Nephron (organoid): ENCODE data around the gene SMAD2.

Experiments used
- H3K27ac Mint-ChIP-seq, 3 experiments: 2 replicates each; pipeline ENCODE4 v1.8.0; 2020; ENCODE audit warnings: mixed read lengths in 3 of 3, mild to moderate bottlenecking in 2 of 3, moderate library complexity in 1 of 3
- H3K27me3 Mint-ChIP-seq: 2 replicates; pipeline ENCODE4 v1.8.0; 2021; ENCODE audit warnings: low read depth, mild to moderate bottlenecking, moderate library complexity, mixed read lengths
- H3K36me3 Mint-ChIP-seq: 2 replicates; pipeline ENCODE4 v1.8.0; 2020; ENCODE audit warnings: low read depth, mixed read lengths
- H3K4me1 Mint-ChIP-seq: 2 replicates; pipeline ENCODE4 v1.8.0; 2020; ENCODE audit warnings: mixed read lengths
- H3K4me3 Mint-ChIP-seq, 3 experiments: 2 replicates each; pipeline ENCODE4 v1.8.0; 2020; ENCODE audit warnings: mild to moderate bottlenecking in 3 of 3, mixed read lengths in 3 of 3, moderate library complexity in 2 of 3
- H3K9me3 Mint-ChIP-seq: 2 replicates; pipeline ENCODE4 v1.8.0; 2020; ENCODE audit warnings: mixed read lengths
- TF ChIP-seq, protein P1 (sequence below), 3 experiments: fragments of 200-600 bp; sonication (generic); IDR thresholded peaks; one replicate each; pipeline ENCODE4 v1.5.0; 2021; ENCODE audit warnings: antibody characterized with exemption in 3 of 3; ENCODE audit not compliant: unreplicated experiment in 3 of 3

The SMAD2 gene

DNA sequence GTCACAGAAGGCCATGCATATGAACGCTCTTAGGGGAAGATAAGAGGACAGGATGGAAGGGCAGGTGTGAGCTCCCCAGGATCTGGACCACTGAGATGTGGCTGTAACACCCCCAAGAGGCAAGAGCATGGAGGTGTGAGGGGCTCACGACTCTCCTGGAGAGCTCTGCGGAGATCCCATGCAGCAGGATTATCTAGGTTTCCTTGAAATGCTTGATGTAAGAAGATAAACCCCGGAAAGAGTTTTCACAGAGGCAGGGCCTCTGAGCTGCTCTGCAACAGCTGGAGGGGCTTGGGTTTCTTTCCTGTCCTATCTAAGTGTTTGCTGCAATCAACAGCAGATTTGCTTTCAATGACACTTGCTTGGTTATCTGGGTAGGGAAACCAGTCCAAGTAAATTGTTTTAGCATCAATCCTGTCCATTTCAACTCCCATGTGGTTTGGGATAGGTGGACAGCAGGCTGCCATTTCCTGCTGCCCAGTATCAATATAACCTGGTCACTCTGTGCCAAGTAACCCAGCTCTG is 138.9 kb downstream of the SMAD2 start:
- Mint-ChIP-seq H3K9me3 (peaks cover 14% of the 10 kb centered on the region), H3K36me3 (no peaks in the 10 kb centered on the region), H3K27me3 (no peaks in the 10 kb centered on the region), H3K4me1 (peaks cover 10% of the 10 kb centered on the region), H3K4me3 (no peak overlapping the region), H3K27ac (no peak overlapping the region)
- TF ChIP-seq, protein P1, sequence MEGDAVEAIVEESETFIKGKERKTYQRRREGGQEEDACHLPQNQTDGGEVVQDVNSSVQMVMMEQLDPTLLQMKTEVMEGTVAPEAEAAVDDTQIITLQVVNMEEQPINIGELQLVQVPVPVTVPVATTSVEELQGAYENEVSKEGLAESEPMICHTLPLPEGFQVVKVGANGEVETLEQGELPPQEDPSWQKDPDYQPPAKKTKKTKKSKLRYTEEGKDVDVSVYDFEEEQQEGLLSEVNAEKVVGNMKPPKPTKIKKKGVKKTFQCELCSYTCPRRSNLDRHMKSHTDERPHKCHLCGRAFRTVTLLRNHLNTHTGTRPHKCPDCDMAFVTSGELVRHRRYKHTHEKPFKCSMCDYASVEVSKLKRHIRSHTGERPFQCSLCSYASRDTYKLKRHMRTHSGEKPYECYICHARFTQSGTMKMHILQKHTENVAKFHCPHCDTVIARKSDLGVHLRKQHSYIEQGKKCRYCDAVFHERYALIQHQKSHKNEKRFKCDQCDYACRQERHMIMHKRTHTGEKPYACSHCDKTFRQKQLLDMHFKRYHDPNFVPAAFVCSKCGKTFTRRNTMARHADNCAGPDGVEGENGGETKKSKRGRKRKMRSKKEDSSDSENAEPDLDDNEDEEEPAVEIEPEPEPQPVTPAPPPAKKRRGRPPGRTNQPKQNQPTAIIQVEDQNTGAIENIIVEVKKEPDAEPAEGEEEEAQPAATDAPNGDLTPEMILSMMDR (IDR thresholded peaks at IDR 0.05; ENCODE audit: unreplicated experiment in 3 of 3) = no peak

DNA sequence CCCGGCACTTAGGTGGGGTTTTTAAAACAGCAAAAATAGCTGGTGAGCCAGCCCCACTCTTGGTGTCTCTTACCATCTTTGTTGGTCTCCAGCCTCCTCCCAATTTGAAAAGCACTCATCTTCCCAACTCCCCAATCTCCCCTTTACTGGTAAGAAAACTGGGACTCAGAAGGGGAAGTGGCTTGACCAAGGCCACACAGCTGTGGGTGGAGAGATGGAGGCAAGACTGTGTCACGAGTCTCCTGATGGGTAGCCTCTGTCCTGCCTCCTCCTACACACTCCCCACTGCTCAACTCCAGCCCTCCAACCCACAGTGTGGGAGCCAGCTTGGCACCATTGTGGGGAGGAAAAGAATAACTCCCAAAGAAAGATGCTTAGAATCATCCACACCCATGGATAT is 140.4 kb downstream of the SMAD2 start:
- Mint-ChIP-seq H3K4me3 (no peak overlapping the region), H3K36me3 (no peaks in the 10 kb centered on the region), H3K9me3 (peaks cover 18% of the 10 kb centered on the region), H3K27me3 (no peaks in the 10 kb centered on the region), H3K27ac (no peak overlapping the region), H3K4me1 (peaks cover 4% of the 10 kb centered on the region)
- TF ChIP-seq, protein P1 (IDR thresholded peaks at IDR 0.05; ENCODE audit: unreplicated experiment in 3 of 3) = no peak

DNA sequence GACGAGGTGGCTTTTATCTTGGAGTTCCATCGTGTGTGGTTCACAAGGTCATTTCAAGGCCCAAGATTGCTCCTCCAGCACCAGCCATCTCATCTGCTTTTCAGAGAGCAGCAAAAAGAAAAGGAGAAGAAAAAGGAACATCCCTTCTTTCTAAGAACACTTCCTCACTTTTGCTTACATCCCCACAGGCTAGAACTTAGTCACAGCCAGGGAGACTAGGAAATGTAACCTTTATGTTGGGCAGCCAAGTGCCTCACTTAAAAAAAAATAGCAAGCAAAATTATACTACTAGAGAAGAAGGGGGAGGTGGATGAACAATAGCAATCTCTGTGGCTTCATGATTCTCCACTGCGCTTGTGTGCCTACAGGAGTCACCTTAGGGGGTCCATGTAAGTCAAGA is 141.8 kb downstream of the SMAD2 start:
- Mint-ChIP-seq H3K27me3 (no peaks in the 10 kb centered on the region), H3K4me3 (no peak overlapping the region), H3K36me3 (peaks cover 7% of the 10 kb centered on the region), H3K27ac (no peak overlapping the region), H3K4me1 (no peaks in the 10 kb centered on the region), H3K9me3 (peaks cover 26% of the 10 kb centered on the region)
- TF ChIP-seq, protein P1 (IDR thresholded peaks at IDR 0.05; ENCODE audit: unreplicated experiment in 3 of 3) = no peak

DNA sequence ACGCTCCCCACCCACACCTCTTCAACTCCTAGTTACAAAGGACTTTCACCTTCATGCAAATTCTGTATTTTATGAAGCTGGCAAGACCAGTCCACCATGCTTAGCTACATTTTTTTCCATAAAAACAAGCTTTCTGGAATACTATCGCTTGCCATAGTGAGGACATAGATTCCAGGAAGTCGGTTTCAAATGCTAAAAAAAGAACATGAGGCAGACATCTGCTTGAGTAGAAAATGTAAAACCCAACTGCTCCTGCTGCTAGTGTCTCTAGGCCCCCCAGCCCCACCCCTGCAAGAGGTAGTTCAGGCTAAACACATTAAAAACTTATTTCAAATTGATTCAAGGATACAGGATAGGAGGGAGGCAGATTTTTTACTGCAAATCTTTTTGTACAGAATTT is 148.9 kb downstream of the SMAD2 start:
- H3K27me3 Mint-ChIP-seq = no peaks in the 10 kb centered on the region
- no peak overlapping the region for H3K27ac Mint-ChIP-seq
- peaks cover 20% of the 10 kb centered on the region for H3K9me3 Mint-ChIP-seq
- TF ChIP-seq, protein P1 (IDR thresholded peaks at IDR 0.05; ENCODE audit: unreplicated experiment in 3 of 3) = no peak
- no peaks in the 10 kb centered on the region for H3K4me1 Mint-ChIP-seq
- H3K36me3 Mint-ChIP-seq = peaks cover 7% of the 10 kb centered on the region
- H3K4me3 Mint-ChIP-seq = no peak overlapping the region

DNA sequence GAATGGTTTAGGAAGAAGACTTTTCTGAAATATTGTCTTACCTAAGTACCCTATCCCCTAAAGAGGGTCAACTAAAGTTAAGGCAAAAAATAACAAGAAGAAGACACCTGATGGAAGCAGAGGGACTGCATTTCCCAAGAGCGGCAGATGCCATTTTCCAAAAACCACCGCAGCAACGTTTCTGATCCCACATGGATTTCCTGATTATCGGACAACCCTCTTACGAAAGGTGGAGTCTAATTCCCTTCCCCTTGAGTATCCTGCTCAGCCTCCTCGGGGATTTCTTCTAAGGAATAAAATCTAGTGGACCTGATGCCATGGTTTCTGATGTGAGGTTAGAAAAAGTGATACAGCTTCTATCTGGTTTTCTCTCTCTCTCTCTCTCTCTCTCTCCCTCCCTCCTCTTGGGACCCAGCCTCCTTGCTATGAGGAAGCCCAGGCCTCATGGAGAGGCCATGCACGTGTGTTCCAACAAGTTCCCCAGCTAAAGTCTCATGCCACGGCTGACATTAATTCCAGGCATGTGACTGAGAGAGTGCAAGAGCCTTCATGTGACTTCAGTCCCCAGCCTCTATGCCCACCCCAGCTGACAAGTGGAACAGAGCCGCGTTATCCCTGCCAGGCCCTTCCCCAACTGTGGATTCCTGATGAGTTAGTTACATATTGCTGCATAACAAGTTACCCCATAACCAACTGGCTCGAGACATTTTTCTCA is 150.3 kb downstream of the SMAD2 start:
- peaks cover 17% of the 10 kb centered on the region for H3K9me3 Mint-ChIP-seq
- no peak overlapping the region for H3K4me3 Mint-ChIP-seq
- H3K4me1 Mint-ChIP-seq = no peaks in the 10 kb centered on the region
- H3K27me3 Mint-ChIP-seq = no peaks in the 10 kb centered on the region
- H3K36me3 Mint-ChIP-seq = peaks cover 7% of the 10 kb centered on the region
- H3K27ac Mint-ChIP-seq = no peak overlapping the region
- TF ChIP-seq, protein P1 (IDR thresholded peaks at IDR 0.05; ENCODE audit: unreplicated experiment in 3 of 3) = no peak

DNA sequence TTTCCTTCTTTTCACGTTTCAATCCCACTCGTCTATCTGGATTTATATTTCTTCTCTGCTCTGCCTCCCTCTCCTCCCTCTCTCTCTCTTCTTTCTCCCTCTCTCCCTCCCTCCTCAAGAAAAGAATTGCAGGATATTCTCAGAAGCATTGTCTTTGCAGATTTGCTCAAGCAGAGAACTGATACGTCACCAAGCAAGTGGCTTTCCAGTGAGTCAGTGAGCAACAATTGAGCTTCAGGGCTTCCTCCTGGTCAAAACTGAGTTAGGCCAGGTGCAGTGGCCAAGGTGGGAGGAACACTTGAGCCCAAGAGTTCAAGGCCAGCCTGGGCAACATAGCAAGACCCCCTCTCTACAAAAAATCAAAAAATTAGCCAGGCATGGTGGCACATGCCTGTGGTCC is 151.1 kb downstream of the SMAD2 start:
- H3K27ac Mint-ChIP-seq = no peak overlapping the region
- H3K27me3 Mint-ChIP-seq = peaks cover under 1% of the 10 kb centered on the region
- peaks cover 13% of the 10 kb centered on the region for H3K9me3 Mint-ChIP-seq
- no peaks in the 10 kb centered on the region for H3K4me1 Mint-ChIP-seq
- TF ChIP-seq, protein P1 (IDR thresholded peaks at IDR 0.05; ENCODE audit: unreplicated experiment in 3 of 3) = no peak
- peaks cover 5% of the 10 kb centered on the region for H3K36me3 Mint-ChIP-seq
- H3K4me3 Mint-ChIP-seq = no peak overlapping the region
